ENCODE results near the gene RGS14.

- TF ChIP-seq CTCF (IDR thresholded peaks at IDR 0.05; ENCODE audit: insufficient read depth, low read length, poor library complexity, severe bottlenecking) = no peak
- no peak for TF ChIP-seq EZH2phosphoT487 (conservative IDR thresholded peaks at IDR 0.05; ENCODE audit: low read length)
Observed at GRCh38 chr5:177365845-177366527, 8.3 kb downstream of the RGS14 start.
